ENCODE results near the gene STX16. TPM values are rescaled to one million over a fixed set of nuclear protein-coding genes. Genes with fewer than 3 reads are reported as not detected.

STX16 gene
- total RNA-seq, 1 donor from 2014 or later = 57.0 TPM

GRCh38 chr20:58677808-58678207 lies 26.7 kb downstream of the STX16 start:
- ATAC-seq (no peak), DNase-seq (no peak)
- intact Hi-C loops (cut with DNase I) = no loop called here
- Histone ChIP-seq H3K4me1 (no peaks in the 10 kb centered on the region), H3K4me3 (no peak overlapping the region), H3K27me3 (no peaks in the 10 kb centered on the region), H3K36me3 (peaks cover 79% of the 10 kb centered on the region), H3K27ac (no peak overlapping the region), H3K9me3 (no peaks in the 10 kb centered on the region)
- no peak for TF ChIP-seq CTCF (IDR thresholded peaks at IDR 0.05)

GRCh38 chr20:58678806-58679205 lies 27.7 kb downstream of the STX16 start:
- DNase-seq (no peak), ATAC-seq (no peak)
- Histone ChIP-seq H3K4me3 (no peak overlapping the region), H3K9me3 (no peaks in the 10 kb centered on the region), H3K4me1 (no peaks in the 10 kb centered on the region), H3K27ac (no peak overlapping the region), H3K27me3 (no peaks in the 10 kb centered on the region), H3K36me3 (peaks cover 69% of the 10 kb centered on the region)
- intact Hi-C loops (cut with DNase I) = no loop called here
- no peak for TF ChIP-seq CTCF (IDR thresholded peaks at IDR 0.05)

GRCh38 chr20:58682656-58683531 lies 31.8 kb downstream of the STX16 start:
- no peak for ATAC-seq
- H3K27me3 ChIP-seq = no peaks in the 10 kb centered on the region
- no peaks in the 10 kb centered on the region for H3K4me1 ChIP-seq
- no peaks in the 10 kb centered on the region for H3K9me3 ChIP-seq
- intact Hi-C loops (cut with DNase I) = no loop called here
- DNase-seq = no peak
- H3K36me3 ChIP-seq = peaks cover 29% of the 10 kb centered on the region
- H3K4me3 ChIP-seq = no peak overlapping the region
- TF ChIP-seq CTCF (IDR thresholded peaks at IDR 0.05) = no peak
- H3K27ac ChIP-seq = no peak overlapping the region

- H3K36me3 ChIP-seq = peaks cover 15% of the 10 kb centered on the region
- ATAC-seq = no peak
- DNase-seq = no peak
- H3K4me1 ChIP-seq = no peaks in the 10 kb centered on the region
- no peaks in the 10 kb centered on the region for H3K27me3 ChIP-seq
- H3K27ac ChIP-seq = no peak overlapping the region
- H3K9me3 ChIP-seq = no peaks in the 10 kb centered on the region
- no peak overlapping the region for H3K4me3 ChIP-seq
- no peak for TF ChIP-seq CTCF (IDR thresholded peaks at IDR 0.05)
- intact Hi-C loops (cut with DNase I) = no loop called here
Measured at GRCh38 chr20:58684291-58684690, 33.2 kb downstream of the STX16 start.

- H3K27ac ChIP-seq = no peak overlapping the region
- intact Hi-C loops (cut with DNase I) = no loop called here
- H3K4me1 ChIP-seq = peaks cover 10% of the 10 kb centered on the region
- TF ChIP-seq CTCF (IDR thresholded peaks at IDR 0.05) = no peak
- H3K9me3 ChIP-seq = no peaks in the 10 kb centered on the region
- H3K36me3 ChIP-seq = peaks cover under 1% of the 10 kb centered on the region
- DNase-seq (no peak), ATAC-seq (no peak)
- no peak overlapping the region for H3K4me3 ChIP-seq
- H3K27me3 ChIP-seq = no peaks in the 10 kb centered on the region
Measured at GRCh38 chr20:58685988-58686387, 34.9 kb downstream of the STX16 start.

Data from upper lobe of right lung (tissue), 1 donor.